PC-3 (cell line): ENCODE results near the gene NRDC. TPM values are rescaled to one million over a fixed set of nuclear protein-coding genes. Genes with fewer than 3 reads are reported as not detected.

Experiments used
- ATAC-seq: fragments of 200-7000 bp; cut with Tn5 transposase; 2 replicates; pipeline ENCODE4 v1.9.1; 2020; ENCODE audit warnings: mild to moderate bottlenecking, moderate library complexity
- BruUV-seq: library from RNA; stranded (reverse); fragments of 400-500 nt; replicated peaks from 2 replicates; lab custom pipeline; 2021; lab: Mats Ljungman, UMichigan
- CTCF ChIA-PET: fragments of 300-600 bp; sonication (Branson Sonifier 250); formaldehyde crosslinking; loops from one replicate; lab custom pipeline; 2022; ENCODE audit warnings: antibody characterized with exemption; lab: Charles Lee
- POLR2A ChIA-PET: fragments of 300-600 bp; sonication (Branson Sonifier 250); formaldehyde crosslinking; loops from one replicate; lab custom pipeline; 2022; ENCODE audit warnings: antibody characterized with exemption; ENCODE audit not compliant: unreplicated experiment; lab: Charles Lee
- DNase-seq: peaks from one replicate; pipeline ENCODE4 v3.0.0-alpha.2; 2015
- H2AFZ ChIP-seq: fragments of 300-600 bp; sonication (generic); 2 replicates; pipeline ENCODE4 v1.6.0; 2016; ENCODE audit warnings: antibody characterized with exemption, low read length
- H3F3A ChIP-seq: fragments of 300-600 bp; sonication (generic); one replicate; pipeline ENCODE4 v1.6.0; 2017; ENCODE audit warnings: antibody characterized with exemption, low read length, control low read depth, mild to moderate bottlenecking; ENCODE audit not compliant: unreplicated experiment
- H3K27ac ChIP-seq: fragments of 300-600 bp; sonication (generic); 2 replicates; pipeline ENCODE4 v1.5.1; 2016; ENCODE audit warnings: mild to moderate bottlenecking, low read length
- H3K27me3 ChIP-seq: fragments of 300-600 bp; sonication (generic); 2 replicates; pipeline ENCODE4 v1.6.1; 2016; ENCODE audit warnings: low read length, mixed read lengths
- H3K36me3 ChIP-seq: fragments of 300-600 bp; sonication (generic); 2 replicates; pipeline ENCODE4 v1.6.1; 2016; ENCODE audit warnings: low read depth, mixed run types, low read length, mixed read lengths
- H3K4me1 ChIP-seq: fragments of 300-600 bp; sonication (generic); 2 replicates; pipeline ENCODE4 v1.5.1; 2016; ENCODE audit warnings: low read length; ENCODE audit not compliant: insufficient read depth
- H3K4me2 ChIP-seq: fragments of 300-600 bp; sonication (generic); 2 replicates; pipeline ENCODE4 v1.6.0; 2016; ENCODE audit warnings: low read length
- H3K4me3 ChIP-seq: fragments of 300-600 bp; sonication (generic); 2 replicates; pipeline ENCODE4 v1.5.1; 2016; ENCODE audit warnings: mild to moderate bottlenecking, low read length, mixed read lengths
- H3K79me2 ChIP-seq: fragments of 300-600 bp; sonication (generic); 2 replicates; pipeline ENCODE4 v1.6.1; 2017; ENCODE audit warnings: low read length, mixed read lengths
- H3K9ac ChIP-seq: fragments of 300-600 bp; sonication (generic); 2 replicates; pipeline ENCODE4 v1.6.0; 2016; ENCODE audit warnings: mild to moderate bottlenecking, low read length
- H3K9me2 ChIP-seq: fragments of 300-600 bp; sonication (generic); replicated peaks from 2 replicates; pipeline ENCODE4 v1.6.1; 2016; ENCODE audit warnings: mixed run types, low read length, mixed read lengths
- H3K9me3 ChIP-seq: fragments of 300-600 bp; sonication (generic); 2 replicates; pipeline ENCODE4 v1.6.1; 2016; ENCODE audit warnings: low read length, mixed read lengths
- H4K20me1 ChIP-seq: fragments of 300-600 bp; sonication (generic); 2 replicates; pipeline ENCODE4 v1.6.1; 2016; ENCODE audit warnings: low read length, mixed read lengths
- EZH2 ChIP-seq: fragments of 300-600 bp; sonication (generic); IDR thresholded peaks from one replicate; pipeline ENCODE4 v1.6.1; 2017; ENCODE audit warnings: antibody characterized with exemption, mild to moderate bottlenecking, low read length; ENCODE audit not compliant: unreplicated experiment
- EZH2phosphoT487 ChIP-seq: fragments of 300-600 bp; sonication (generic); IDR thresholded peaks from 2 replicates; pipeline ENCODE4 v1.6.1; 2018; ENCODE audit warnings: mild to moderate bottlenecking, antibody characterized with exemption, low read length, borderline replicate concordance
- intact Hi-C: fragments of 100-400 bp; cut with micrococcal nuclease; formaldehyde crosslinking; loops from 2 replicates; pipeline ENCODE4 v1.9.0; 2023
- total RNA-seq: library from RNA; depleted of rRNA; stranded (reverse); fragments of >200 nt; gene quantifications from 2 replicates; pipeline ENCODE4 v1.2.3, GENCODE V29; 2014
- TF ChIP-seq, protein P1 (sequence below): fragments of 300-600 bp; sonication (generic); conservative IDR thresholded peaks from 2 replicates; pipeline ENCODE4 v1.5.1; 2017; ENCODE audit warnings: antibody characterized with exemption, low read depth, mild to moderate bottlenecking, low read length

Gene NRDC
- total RNA-seq, 1 experiment from 2014 or later = 96.8 TPM

DNA sequence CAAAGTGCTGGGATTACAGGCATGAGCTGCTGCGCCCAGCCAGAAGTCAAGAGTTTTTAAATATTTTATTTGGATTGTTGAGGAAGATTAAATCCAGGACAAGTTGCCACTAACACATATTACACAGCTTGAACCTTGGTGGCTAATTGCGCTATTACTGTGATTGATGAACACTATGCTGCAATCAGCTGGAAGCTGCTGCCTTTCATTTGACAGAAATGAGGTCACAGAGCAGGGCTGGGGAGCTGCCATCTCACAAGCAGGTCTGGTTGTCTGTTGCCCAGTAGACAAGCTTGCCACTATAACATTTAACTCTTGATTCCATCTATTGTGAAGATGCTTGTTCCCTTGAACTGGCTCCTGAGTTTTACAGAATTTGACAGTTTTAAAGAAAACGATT is 37.4 kb upstream of the NRDC start:
- DNase-seq = no peak
- no TSS peak for BruUV-seq
- Histone ChIP-seq H3K4me3 (no peak overlapping the region), H3K4me1 (peaks cover 21% of the 10 kb centered on the region), H3K9me3 (no peaks in the 10 kb centered on the region), H4K20me1 (no peaks in the 10 kb centered on the region), H3K36me3 (no peaks in the 10 kb centered on the region), H3K4me2 (no peak overlapping the region), H3K27ac (no peak overlapping the region), H3K9me2 (no peaks in the 10 kb centered on the region), H3K9ac (no peak overlapping the region), H3K79me2 (no peaks in the 10 kb centered on the region), H2AFZ (no peak overlapping the region), H3F3A (no peaks in the 10 kb centered on the region), H3K27me3 (no peaks in the 10 kb centered on the region)
- no peak for ATAC-seq
- ChIA-PET CTCF (no interaction called here), POLR2A (no interaction called here)
- intact Hi-C loops = no loop called here
- no peak for TF ChIP-seq EZH2
- TF ChIP-seq EZH2phosphoT487 = no peak
- TF ChIP-seq, protein P1, sequence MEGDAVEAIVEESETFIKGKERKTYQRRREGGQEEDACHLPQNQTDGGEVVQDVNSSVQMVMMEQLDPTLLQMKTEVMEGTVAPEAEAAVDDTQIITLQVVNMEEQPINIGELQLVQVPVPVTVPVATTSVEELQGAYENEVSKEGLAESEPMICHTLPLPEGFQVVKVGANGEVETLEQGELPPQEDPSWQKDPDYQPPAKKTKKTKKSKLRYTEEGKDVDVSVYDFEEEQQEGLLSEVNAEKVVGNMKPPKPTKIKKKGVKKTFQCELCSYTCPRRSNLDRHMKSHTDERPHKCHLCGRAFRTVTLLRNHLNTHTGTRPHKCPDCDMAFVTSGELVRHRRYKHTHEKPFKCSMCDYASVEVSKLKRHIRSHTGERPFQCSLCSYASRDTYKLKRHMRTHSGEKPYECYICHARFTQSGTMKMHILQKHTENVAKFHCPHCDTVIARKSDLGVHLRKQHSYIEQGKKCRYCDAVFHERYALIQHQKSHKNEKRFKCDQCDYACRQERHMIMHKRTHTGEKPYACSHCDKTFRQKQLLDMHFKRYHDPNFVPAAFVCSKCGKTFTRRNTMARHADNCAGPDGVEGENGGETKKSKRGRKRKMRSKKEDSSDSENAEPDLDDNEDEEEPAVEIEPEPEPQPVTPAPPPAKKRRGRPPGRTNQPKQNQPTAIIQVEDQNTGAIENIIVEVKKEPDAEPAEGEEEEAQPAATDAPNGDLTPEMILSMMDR = no peak

- no peaks in the 10 kb centered on the region for H3F3A ChIP-seq
- no peaks in the 10 kb centered on the region for H3K27me3 ChIP-seq
- no peaks in the 10 kb centered on the region for H3K36me3 ChIP-seq
- no TSS peak for BruUV-seq
- H3K9ac ChIP-seq = no peak overlapping the region
- no peak overlapping the region for H3K4me3 ChIP-seq
- no peaks in the 10 kb centered on the region for H3K9me3 ChIP-seq
- peaks cover 10% of the 10 kb centered on the region for H3K4me1 ChIP-seq
- CTCF ChIA-PET = no interaction called here
- ATAC-seq = no peak
- no peak overlapping the region for H3K4me2 ChIP-seq
- no peak overlapping the region for H2AFZ ChIP-seq
- DNase-seq = no peak
- POLR2A ChIA-PET = no interaction called here
- intact Hi-C loops = no loop called here
- TF ChIP-seq, protein P1 = no peak
- TF ChIP-seq EZH2phosphoT487 = no peak
- TF ChIP-seq EZH2 = no peak
- no peaks in the 10 kb centered on the region for H4K20me1 ChIP-seq
- no peaks in the 10 kb centered on the region for H3K79me2 ChIP-seq
- no peaks in the 10 kb centered on the region for H3K9me2 ChIP-seq
- H3K27ac ChIP-seq = no peak overlapping the region
Observed at GRCh38 chr1:51912881-51913280, 34.4 kb upstream of the NRDC start.

DNA sequence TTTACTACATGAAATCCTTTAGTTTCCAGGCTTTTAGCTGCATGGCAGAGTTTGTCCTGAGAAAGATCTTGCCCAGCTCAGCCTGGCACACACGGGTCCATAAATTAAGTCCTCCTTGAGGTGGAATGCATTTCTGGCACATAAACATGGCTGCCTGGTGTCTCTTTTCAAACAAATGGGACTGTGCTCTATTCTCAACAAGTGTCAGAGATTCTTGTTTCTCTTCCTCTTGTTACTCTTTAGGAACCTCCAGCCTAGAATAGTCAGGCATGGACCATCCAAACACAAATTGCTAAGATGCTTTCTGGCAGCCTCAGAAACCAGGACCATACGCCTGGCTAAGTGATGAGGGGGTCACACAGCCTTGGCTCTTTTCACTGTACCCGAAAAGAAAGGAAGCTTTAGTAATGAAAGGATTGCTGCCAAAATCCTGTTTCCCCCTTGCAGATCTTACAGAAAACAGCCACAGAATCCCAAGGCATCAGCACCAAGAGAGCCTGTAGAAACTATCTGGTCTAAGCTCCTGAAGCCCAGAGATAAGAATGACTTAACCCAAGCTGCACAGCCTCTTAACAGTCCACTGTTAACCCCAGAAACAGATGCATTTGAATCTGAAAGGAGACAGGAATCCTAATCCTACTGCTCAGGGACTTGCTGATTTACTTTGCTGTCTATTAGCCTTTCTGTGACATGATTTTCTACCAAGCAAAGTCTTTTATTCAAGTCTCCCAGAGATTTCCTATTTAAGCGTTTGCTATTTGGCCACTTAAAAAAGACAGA is 31.9 kb upstream of the NRDC start:
- no peak for TF ChIP-seq EZH2
- TF ChIP-seq, protein P1 = no peak
- POLR2A ChIA-PET = no interaction called here
- H4K20me1 ChIP-seq = no peaks in the 10 kb centered on the region

More for the DNA sequence above, 31.9 kb upstream of the NRDC start:
- H2AFZ ChIP-seq = no peak overlapping the region
- no peak overlapping the region for H3K4me2 ChIP-seq
- no peaks in the 10 kb centered on the region for H3K9me2 ChIP-seq
- no peaks in the 10 kb centered on the region for H3K4me1 ChIP-seq
- no TSS peak for BruUV-seq
- no peaks in the 10 kb centered on the region for H3F3A ChIP-seq
- no peaks in the 10 kb centered on the region for H3K36me3 ChIP-seq
- intact Hi-C loops = no loop called here
- no peaks in the 10 kb centered on the region for H3K79me2 ChIP-seq
- DNase-seq = no peak
- ATAC-seq = no peak
- H3K9ac ChIP-seq = no peak overlapping the region
- H3K27me3 ChIP-seq = no peaks in the 10 kb centered on the region
- no peak overlapping the region for H3K27ac ChIP-seq
- CTCF ChIA-PET = no interaction called here
- H3K9me3 ChIP-seq = no peaks in the 10 kb centered on the region
- no peak overlapping the region for H3K4me3 ChIP-seq
